DOHH2 (cell line): ENCODE data around the gene AASDH.

Source experiments
- EZH2phosphoT487 ChIP-seq: fragments of 200-600 bp; sonication (generic); IDR thresholded peaks from 2 replicates; pipeline ENCODE4 v1.6.1; 2017; ENCODE audit warnings: borderline replicate concordance, mild to moderate bottlenecking, antibody characterized with exemption, low read length, moderate library complexity, mixed read lengths
- TF ChIP-seq, protein P1 (sequence below): fragments of 200-600 bp; sonication (generic); IDR thresholded peaks from one replicate; pipeline ENCODE4 v1.5.1; 2014; ENCODE audit warnings: antibody characterized with exemption, mild to moderate bottlenecking, low read depth, low read length; ENCODE audit not compliant: poor library complexity, severe bottlenecking

DNA sequence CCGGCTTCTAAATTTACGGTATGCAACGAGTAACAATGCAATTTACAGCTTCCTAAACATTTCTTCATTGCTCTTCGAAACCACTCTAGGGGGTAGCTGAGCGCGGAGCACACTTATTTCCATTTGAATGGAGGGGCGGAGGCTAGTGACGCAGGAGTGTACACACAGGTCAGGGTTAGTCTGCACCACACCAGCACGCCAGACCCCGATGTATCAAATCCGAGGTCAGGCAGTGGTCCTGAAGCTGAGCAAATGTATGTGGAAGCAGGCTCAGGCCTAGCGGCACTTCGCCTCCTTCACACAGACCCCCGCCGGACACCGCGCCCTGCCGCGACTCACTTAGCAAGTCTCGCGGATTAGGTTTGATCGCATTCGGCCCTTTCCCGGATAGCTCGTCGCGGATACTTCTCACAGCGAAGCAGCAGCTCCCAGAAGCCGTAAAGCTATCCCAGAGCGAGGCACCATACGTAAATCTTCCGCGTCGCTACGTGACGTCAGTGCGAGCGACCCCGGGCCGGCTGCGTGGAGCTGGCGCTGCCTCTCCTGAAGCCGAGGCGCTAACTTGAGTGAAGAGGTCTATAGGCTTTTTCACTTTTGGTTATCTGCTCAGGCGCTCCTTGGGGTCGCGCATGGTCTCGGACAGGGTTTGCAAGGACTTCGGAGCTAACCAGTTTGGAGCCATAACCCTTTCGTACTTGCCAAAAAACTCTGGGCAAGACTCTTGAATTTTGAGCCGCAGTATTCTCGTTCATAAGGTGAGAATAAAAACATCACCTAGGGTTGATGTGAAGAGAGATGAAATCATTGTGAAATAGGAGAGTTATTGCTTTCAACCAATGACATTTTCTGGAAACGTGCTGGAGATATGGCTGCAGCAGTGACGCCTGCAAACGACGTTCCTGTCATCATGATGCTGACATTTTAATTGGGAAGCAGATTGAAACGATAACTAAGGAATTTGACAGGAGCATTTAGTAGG lies at the start of gene AASDH:
- TF ChIP-seq, protein P1, sequence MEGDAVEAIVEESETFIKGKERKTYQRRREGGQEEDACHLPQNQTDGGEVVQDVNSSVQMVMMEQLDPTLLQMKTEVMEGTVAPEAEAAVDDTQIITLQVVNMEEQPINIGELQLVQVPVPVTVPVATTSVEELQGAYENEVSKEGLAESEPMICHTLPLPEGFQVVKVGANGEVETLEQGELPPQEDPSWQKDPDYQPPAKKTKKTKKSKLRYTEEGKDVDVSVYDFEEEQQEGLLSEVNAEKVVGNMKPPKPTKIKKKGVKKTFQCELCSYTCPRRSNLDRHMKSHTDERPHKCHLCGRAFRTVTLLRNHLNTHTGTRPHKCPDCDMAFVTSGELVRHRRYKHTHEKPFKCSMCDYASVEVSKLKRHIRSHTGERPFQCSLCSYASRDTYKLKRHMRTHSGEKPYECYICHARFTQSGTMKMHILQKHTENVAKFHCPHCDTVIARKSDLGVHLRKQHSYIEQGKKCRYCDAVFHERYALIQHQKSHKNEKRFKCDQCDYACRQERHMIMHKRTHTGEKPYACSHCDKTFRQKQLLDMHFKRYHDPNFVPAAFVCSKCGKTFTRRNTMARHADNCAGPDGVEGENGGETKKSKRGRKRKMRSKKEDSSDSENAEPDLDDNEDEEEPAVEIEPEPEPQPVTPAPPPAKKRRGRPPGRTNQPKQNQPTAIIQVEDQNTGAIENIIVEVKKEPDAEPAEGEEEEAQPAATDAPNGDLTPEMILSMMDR: no peak
- TF ChIP-seq EZH2phosphoT487: no peak
